H9 (cell line): Measurements from ENCODE around the gene IGFBP1. TPM values are rescaled to one million over a fixed set of nuclear protein-coding genes. Genes with fewer than 3 reads are reported as not detected.

Experiments used
- DNase-seq: peaks from one replicate; pipeline ENCODE4 v3.0.0-alpha.2; 2017
- H2AFZ ChIP-seq: one replicate; pipeline ENCODE4 v1.6.1; 2013; ENCODE audit warnings: mild to moderate bottlenecking, low read length, control low read depth, moderate library complexity
- H2AK5ac ChIP-seq: 2 replicates; pipeline ENCODE4 v1.6.1; 2013; ENCODE audit warnings: low read length, control low read depth, mixed read lengths; ENCODE audit not compliant: insufficient read length
- H2BK120ac ChIP-seq: one replicate; pipeline ENCODE4 v1.6.1; 2013; ENCODE audit warnings: low read depth, mild to moderate bottlenecking, low read length, control low read depth, inconsistent platforms; ENCODE audit not compliant: poor library complexity, severe bottlenecking
- H2BK12ac ChIP-seq: 2 replicates; pipeline ENCODE4 v1.6.1; 2013; ENCODE audit warnings: low read length, control low read depth, mixed read lengths, low read depth; ENCODE audit not compliant: insufficient read length
- H2BK15ac ChIP-seq: 2 replicates; pipeline ENCODE4 v1.6.1; 2013; ENCODE audit warnings: low read depth, low read length, control low read depth
- H2BK20ac ChIP-seq: one replicate; pipeline ENCODE4 v1.6.1; 2013; ENCODE audit warnings: low read depth, mild to moderate bottlenecking, low read length, control low read depth, inconsistent platforms; ENCODE audit not compliant: poor library complexity, severe bottlenecking
- H2BK5ac ChIP-seq: 2 replicates; pipeline ENCODE4 v1.6.1; 2013; ENCODE audit warnings: low read length, control low read depth, mixed read lengths; ENCODE audit not compliant: insufficient read length
- H3K14ac ChIP-seq: 2 replicates; pipeline ENCODE4 v1.6.1; 2013; ENCODE audit warnings: low read length, control low read depth; ENCODE audit not compliant: insufficient read depth
- H3K18ac ChIP-seq: 2 replicates; pipeline ENCODE4 v1.6.1; 2013; ENCODE audit warnings: low read depth, mild to moderate bottlenecking, mixed read lengths, low read length, control low read depth; ENCODE audit not compliant: insufficient read length
- H3K23ac ChIP-seq: 2 replicates; pipeline ENCODE4 v1.6.1; 2013; ENCODE audit warnings: low read length, control low read depth, mixed read lengths, low read depth; ENCODE audit not compliant: insufficient read length
- H3K23me2 ChIP-seq: 2 replicates; pipeline ENCODE4 v1.6.1; 2013; ENCODE audit warnings: low read depth, mild to moderate bottlenecking, mixed read lengths, low read length, control low read depth; ENCODE audit not compliant: insufficient read length, poor library complexity, severe bottlenecking
- H3K27ac ChIP-seq: 2 replicates; pipeline ENCODE4 v1.5.1; 2013; ENCODE audit warnings: low read length, control low read depth, mixed read lengths, low read depth; ENCODE audit not compliant: insufficient read length
- H3K27me3 ChIP-seq: 2 replicates; pipeline ENCODE4 v1.6.1; 2013; ENCODE audit warnings: low read length, control low read depth, inconsistent platforms; ENCODE audit not compliant: insufficient read depth
- H3K4ac ChIP-seq: 2 replicates; pipeline ENCODE4 v1.6.1; 2013; ENCODE audit warnings: low read depth, mild to moderate bottlenecking, control low read depth, inconsistent platforms, low read length, moderate library complexity
- H3K4me1 ChIP-seq: 2 replicates; pipeline ENCODE4 v1.6.1; 2013; ENCODE audit warnings: low read length, control low read depth, inconsistent platforms; ENCODE audit not compliant: insufficient read depth
- H3K4me2 ChIP-seq: 2 replicates; pipeline ENCODE4 v1.6.1; 2013; ENCODE audit warnings: low read length, control low read depth, mixed read lengths; ENCODE audit not compliant: insufficient read length, insufficient read depth
- H3K56ac ChIP-seq: 2 replicates; pipeline ENCODE4 v1.6.1; 2013; ENCODE audit warnings: low read depth, mild to moderate bottlenecking, mixed read lengths, low read length, control low read depth; ENCODE audit not compliant: insufficient read length
- H3K79me1 ChIP-seq: 2 replicates; pipeline ENCODE4 v1.6.1; 2013; ENCODE audit warnings: low read depth, mild to moderate bottlenecking, moderate library complexity, low read length, control low read depth, inconsistent platforms; ENCODE audit not compliant: insufficient read depth, poor library complexity, severe bottlenecking
- H3K79me2 ChIP-seq: 2 replicates; pipeline ENCODE4 v1.6.1; 2013; ENCODE audit warnings: low read length, control low read depth, inconsistent platforms; ENCODE audit not compliant: insufficient read depth
- H3K9ac ChIP-seq: 2 replicates; pipeline ENCODE4 v1.6.1; 2013; ENCODE audit warnings: low read length, control low read depth, mixed read lengths; ENCODE audit not compliant: insufficient read length; ENCODE audit errors: extremely low read depth
- H3K9me3 ChIP-seq: one replicate; pipeline ENCODE4 v1.6.1; 2013; ENCODE audit warnings: low read depth, low read length, inconsistent platforms; ENCODE audit not compliant: control insufficient read depth
- H3T11ph ChIP-seq: one replicate; pipeline ENCODE4 v1.6.1; 2013; ENCODE audit warnings: mild to moderate bottlenecking, low read length, control low read depth, inconsistent platforms
- H4K20me1 ChIP-seq: one replicate; pipeline ENCODE4 v1.6.1; 2013; ENCODE audit not compliant: control insufficient read depth, insufficient read length, insufficient read depth
- H4K5ac ChIP-seq: 2 replicates; pipeline ENCODE4 v1.6.1; 2013; ENCODE audit warnings: low read depth, mild to moderate bottlenecking, mixed read lengths, low read length, control low read depth; ENCODE audit not compliant: insufficient read length
- H4K8ac ChIP-seq: replicated peaks from 2 replicates; pipeline ENCODE4 v1.6.1; 2013; ENCODE audit warnings: low read length, control low read depth, mixed read lengths, low read depth; ENCODE audit not compliant: insufficient read length
- H4K91ac ChIP-seq: 2 replicates; pipeline ENCODE4 v1.6.1; 2013; ENCODE audit warnings: low read depth, mild to moderate bottlenecking, moderate library complexity, mixed read lengths, low read length, control low read depth; ENCODE audit not compliant: insufficient read length
- H3K27ac Mint-ChIP-seq, 3 experiments: 2 replicates in 2 of 3; 3 replicates in 1 of 3; pipeline ENCODE4 v1.8.0; 2020 to 2021; ENCODE audit warnings: mixed read lengths in 3 of 3, mild to moderate bottlenecking in 1 of 3, moderate library complexity in 1 of 3
- H3K27me3 Mint-ChIP-seq: 2 replicates; pipeline ENCODE4 v1.8.0; 2021; ENCODE audit warnings: low read depth, mild to moderate bottlenecking, moderate library complexity, mixed read lengths
- H3K36me3 Mint-ChIP-seq, 3 experiments: 2 replicates in 2 of 3; 3 replicates in 1 of 3; pipeline ENCODE4 v1.8.0; 2020 to 2021; ENCODE audit warnings: low read depth in 3 of 3, mixed read lengths in 3 of 3; ENCODE audit not compliant: insufficient read depth in 1 of 3
- H3K4me1 Mint-ChIP-seq, 2 experiments: 2 replicates each; pipeline ENCODE4 v1.8.0; 2020; ENCODE audit warnings: mixed read lengths in 2 of 2
- H3K4me3 Mint-ChIP-seq, 2 experiments: 2 replicates in 1 of 2; 3 replicates in 1 of 2; pipeline ENCODE4 v1.8.0; 2020 to 2021; ENCODE audit warnings: mild to moderate bottlenecking in 2 of 2, mixed read lengths in 2 of 2, moderate library complexity in 1 of 2
- H3K9me3 Mint-ChIP-seq, 2 experiments: 2 replicates in 1 of 2; 3 replicates in 1 of 2; pipeline ENCODE4 v1.8.0; 2020; ENCODE audit warnings: mild to moderate bottlenecking in 2 of 2, mixed read lengths in 2 of 2, moderate library complexity in 1 of 2
- WGBS: extraction: QIAGEN DNeasy Blood & Tissue Kit; methylation state at CpG from one replicate; pipeline ENCODE4 v1.1.7; 2013; ENCODE audit warnings: missing lambda C conversion rate, low lambda C conversion rate, mixed read lengths; ENCODE audit not compliant: insufficient read length; ENCODE audit errors: extremely low coverage; 5-methylcytosine and 5-hydroxymethylcytosine counted together
- total RNA-seq: library from RNA; stranded (reverse); gene quantifications from 2 replicates; pipeline ENCODE4 v1.2.1, GENCODE V29; 2021
- TF ChIP-seq, protein P1 (sequence below): fragments of 200-600 bp; sonication (generic); conservative IDR thresholded peaks from 3 replicates; pipeline ENCODE4 v1.8.0; 2021; ENCODE audit warnings: antibody characterized with exemption, mild to moderate bottlenecking

Gene IGFBP1
- total RNA-seq, 1 experiment from 2014 or later: not detected

DNA sequence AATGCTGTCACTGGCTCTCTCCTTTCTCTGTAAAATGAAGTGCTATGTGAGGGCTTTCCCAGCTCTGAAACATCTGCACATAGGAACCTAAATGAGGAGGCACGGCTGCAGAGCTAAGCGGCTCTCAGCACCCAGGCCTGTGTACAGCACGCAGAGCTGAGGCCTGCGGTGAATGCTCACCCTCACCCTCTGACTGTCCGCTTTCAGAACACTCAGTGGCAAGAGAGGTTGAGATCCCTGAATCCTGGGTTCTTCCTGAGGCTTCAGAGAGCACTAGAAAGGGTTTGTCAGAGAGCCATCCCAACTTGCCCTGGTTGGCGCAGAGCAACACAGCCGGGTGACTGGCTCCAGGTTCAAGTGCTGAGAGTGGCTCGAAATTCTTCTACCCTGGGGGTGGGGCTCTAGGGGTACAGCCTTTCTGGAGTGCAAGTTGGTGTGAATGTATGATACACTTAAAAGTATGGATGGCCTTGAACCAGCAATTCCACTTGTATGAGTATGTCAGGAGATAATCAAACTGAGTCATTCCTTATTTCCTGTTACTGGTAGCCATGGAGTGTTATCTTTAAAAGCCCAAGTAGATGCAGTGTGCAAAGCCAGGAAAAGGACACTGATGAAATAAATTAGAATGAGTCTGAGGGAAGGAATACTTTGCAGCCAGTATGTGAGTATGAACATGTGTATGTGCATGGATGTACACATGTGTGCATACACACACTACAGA, 13.7 kb upstream of the IGFBP1 start:
- H3K27ac Mint-ChIP-seq: no peak overlapping the region
- H3K27me3 Mint-ChIP-seq: peaks cover 4% of the 10 kb centered on the region
- Histone ChIP-seq H2BK12ac (no peak overlapping the region), H2BK5ac (no peak overlapping the region), H2AK5ac (no peak overlapping the region), H3K9ac (no peak overlapping the region), H3K27me3 (no peaks in the 10 kb centered on the region), H3K14ac (no peak overlapping the region), H3K27ac (no peak overlapping the region), H2BK120ac (no peak overlapping the region), H2BK15ac (no peak overlapping the region), H4K91ac (no peak overlapping the region), H3K4ac (no peak overlapping the region), H4K5ac (no peak overlapping the region), H3K9me3 (peaks cover 15% of the 10 kb centered on the region), H2AFZ (no peak overlapping the region), H2BK20ac (no peak overlapping the region), H3K23me2 (no peaks in the 10 kb centered on the region), H3K79me2 (no peaks in the 10 kb centered on the region), H3K79me1 (no peaks in the 10 kb centered on the region), H3K18ac (no peak overlapping the region), H3T11ph (no peak overlapping the region), H4K20me1 (no peaks in the 10 kb centered on the region), H4K8ac (no peak overlapping the region), H3K4me1 (no peaks in the 10 kb centered on the region), H3K23ac (no peak overlapping the region), H3K4me2 (no peak overlapping the region), H3K56ac (no peak overlapping the region)
- H3K4me3 Mint-ChIP-seq: no peak overlapping the region; a peak in 1 of 5 replicates
- peaks cover 27 to 35% of the 10 kb centered on the region in 2 experiments for H3K9me3 Mint-ChIP-seq
- H3K36me3 Mint-ChIP-seq: peaks cover 10 to 26% (median 15%) of the 10 kb centered on the region in 3 experiments; a peak in 6 of 7 replicates
- TF ChIP-seq, protein P1, sequence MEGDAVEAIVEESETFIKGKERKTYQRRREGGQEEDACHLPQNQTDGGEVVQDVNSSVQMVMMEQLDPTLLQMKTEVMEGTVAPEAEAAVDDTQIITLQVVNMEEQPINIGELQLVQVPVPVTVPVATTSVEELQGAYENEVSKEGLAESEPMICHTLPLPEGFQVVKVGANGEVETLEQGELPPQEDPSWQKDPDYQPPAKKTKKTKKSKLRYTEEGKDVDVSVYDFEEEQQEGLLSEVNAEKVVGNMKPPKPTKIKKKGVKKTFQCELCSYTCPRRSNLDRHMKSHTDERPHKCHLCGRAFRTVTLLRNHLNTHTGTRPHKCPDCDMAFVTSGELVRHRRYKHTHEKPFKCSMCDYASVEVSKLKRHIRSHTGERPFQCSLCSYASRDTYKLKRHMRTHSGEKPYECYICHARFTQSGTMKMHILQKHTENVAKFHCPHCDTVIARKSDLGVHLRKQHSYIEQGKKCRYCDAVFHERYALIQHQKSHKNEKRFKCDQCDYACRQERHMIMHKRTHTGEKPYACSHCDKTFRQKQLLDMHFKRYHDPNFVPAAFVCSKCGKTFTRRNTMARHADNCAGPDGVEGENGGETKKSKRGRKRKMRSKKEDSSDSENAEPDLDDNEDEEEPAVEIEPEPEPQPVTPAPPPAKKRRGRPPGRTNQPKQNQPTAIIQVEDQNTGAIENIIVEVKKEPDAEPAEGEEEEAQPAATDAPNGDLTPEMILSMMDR: no peak
- no peaks in the 10 kb centered on the region for H3K4me1 Mint-ChIP-seq
- DNase-seq: no peak
- no CpG with 5 or more reads among the region's 8 CpGs for WGBS
